HAP-1 (cell line): ENCODE results near the gene THAP7.

Experiments used
- DNase-seq, 2 experiments: peaks; one replicate each; pipeline ENCODE4 v3.0.0-alpha.2; 2016 to 2020; ENCODE audit warnings: low spot score in 2 of 2
- H3K27me3 ChIP-seq: fragments of 250-450 bp; sonication (Bioruptor Pico); 2 replicates; pipeline ENCODE4 v1.5.1; 2020; ENCODE audit warnings: low read depth, mild to moderate bottlenecking, moderate library complexity
- H3K36me3 ChIP-seq: fragments of 250-450 bp; sonication (Bioruptor Pico); replicated peaks from 2 replicates; pipeline ENCODE4 v1.5.1; 2020; ENCODE audit warnings: mild to moderate bottlenecking
- H3K4me1 ChIP-seq: fragments of 250-450 bp; sonication (Bioruptor Pico); 2 replicates; pipeline ENCODE4 v1.5.1; 2020; ENCODE audit warnings: mild to moderate bottlenecking
- H3K4me3 ChIP-seq: fragments of 250-450 bp; sonication (Bioruptor Pico); 2 replicates; pipeline ENCODE4 v1.5.1; 2020; ENCODE audit warnings: mild to moderate bottlenecking, moderate library complexity
- H3K9me3 ChIP-seq: fragments of 250-450 bp; sonication (Bioruptor Pico); 2 replicates; pipeline ENCODE4 v1.5.1; 2020; ENCODE audit warnings: mild to moderate bottlenecking, moderate library complexity
- in situ Hi-C: fragments of 300-500 bp; cut with MboI; formaldehyde crosslinking; loops from 3 replicates; pipeline ENCODE4 v1.14.3; 2020; ENCODE audit warnings: low sequenced_read_pairs, inconsistent platforms, mixed read lengths

Gene THAP7

GRCh38 chr22:20968281-20968977 lies 33.5 kb downstream of the THAP7 start:
- in situ Hi-C loops: loop anchor here (10.0 kb wide), 1 partner anchor 96 kb away; no protein-coding TSS in a partner anchor
- Histone ChIP-seq H3K4me3 (no peak overlapping the region), H3K27me3 (no peaks in the 10 kb centered on the region), H3K9me3 (no peaks in the 10 kb centered on the region), H3K36me3 (no peaks in the 10 kb centered on the region), H3K4me1 (no peaks in the 10 kb centered on the region)
- no peak for DNase-seq

GRCh38 chr22:20967697-20968211 lies 34.2 kb downstream of the THAP7 start:
- Histone ChIP-seq H3K27me3 (no peaks in the 10 kb centered on the region), H3K36me3 (no peaks in the 10 kb centered on the region), H3K4me3 (no peak overlapping the region), H3K9me3 (no peaks in the 10 kb centered on the region), H3K4me1 (no peaks in the 10 kb centered on the region)
- DNase-seq: no peak
- in situ Hi-C loops: loop anchor here (10.0 kb wide), 1 partner anchor 97 kb away; no protein-coding TSS in a partner anchor

DNA sequence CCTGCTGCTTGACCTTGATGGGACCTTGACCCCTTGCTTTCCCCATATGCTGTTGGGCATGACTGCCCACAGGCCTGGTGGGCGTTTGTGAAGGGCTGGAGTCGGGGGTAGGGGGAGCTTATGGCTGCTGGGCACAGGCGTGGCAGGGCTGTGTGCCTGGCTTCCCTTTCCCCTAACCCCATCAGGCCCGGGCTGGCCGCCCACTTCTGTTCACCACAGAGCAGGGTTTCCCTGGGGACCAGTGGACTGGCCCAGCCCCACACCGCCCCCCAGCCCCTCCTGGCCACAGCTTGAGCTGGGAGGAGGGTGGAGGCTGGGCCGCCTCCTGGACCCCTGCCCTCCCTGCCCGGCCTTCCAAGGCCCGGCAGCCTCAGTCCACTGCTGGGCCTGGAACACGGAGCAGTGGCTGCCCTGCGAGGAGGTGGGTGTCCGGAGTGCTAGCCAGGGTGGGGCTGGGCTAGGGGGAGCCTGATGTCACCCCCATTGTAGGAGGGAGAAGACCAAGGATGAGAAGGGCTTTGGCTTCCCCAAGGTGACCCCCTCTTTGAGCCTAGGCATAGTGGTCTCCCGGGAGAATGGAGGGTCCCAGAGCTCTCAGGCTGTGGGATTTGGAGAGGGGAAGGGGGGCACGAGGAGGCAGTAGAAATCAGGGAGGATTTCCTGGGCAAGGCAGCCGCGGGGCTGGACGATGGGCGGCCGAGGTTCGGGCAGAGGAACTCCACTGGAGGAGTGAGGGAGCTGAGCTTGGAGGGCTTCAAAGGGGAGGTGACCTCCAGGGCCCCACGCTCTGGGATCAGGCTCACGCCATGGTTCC lies 34.8 kb downstream of the THAP7 start, which contains the start of gene AIFM3:
AIFM3 (plus strand) TSS at position 373 of the 814 bp plus-strand sequence. CDS start 690 bp downstream, outside the sequence.
- Histone ChIP-seq H3K4me1 (no peaks in the 10 kb centered on the region), H3K4me3 (no peak within 1 kb of the TSS), H3K27me3 (no peaks in the 10 kb centered on the region), H3K36me3 (no peaks in the 10 kb centered on the region), H3K9me3 (no peaks in the 10 kb centered on the region)
- in situ Hi-C loops: loop anchor here (10.0 kb wide), 1 partner anchor 98 kb away; no protein-coding TSS in a partner anchor
- no peak for DNase-seq

DNA sequence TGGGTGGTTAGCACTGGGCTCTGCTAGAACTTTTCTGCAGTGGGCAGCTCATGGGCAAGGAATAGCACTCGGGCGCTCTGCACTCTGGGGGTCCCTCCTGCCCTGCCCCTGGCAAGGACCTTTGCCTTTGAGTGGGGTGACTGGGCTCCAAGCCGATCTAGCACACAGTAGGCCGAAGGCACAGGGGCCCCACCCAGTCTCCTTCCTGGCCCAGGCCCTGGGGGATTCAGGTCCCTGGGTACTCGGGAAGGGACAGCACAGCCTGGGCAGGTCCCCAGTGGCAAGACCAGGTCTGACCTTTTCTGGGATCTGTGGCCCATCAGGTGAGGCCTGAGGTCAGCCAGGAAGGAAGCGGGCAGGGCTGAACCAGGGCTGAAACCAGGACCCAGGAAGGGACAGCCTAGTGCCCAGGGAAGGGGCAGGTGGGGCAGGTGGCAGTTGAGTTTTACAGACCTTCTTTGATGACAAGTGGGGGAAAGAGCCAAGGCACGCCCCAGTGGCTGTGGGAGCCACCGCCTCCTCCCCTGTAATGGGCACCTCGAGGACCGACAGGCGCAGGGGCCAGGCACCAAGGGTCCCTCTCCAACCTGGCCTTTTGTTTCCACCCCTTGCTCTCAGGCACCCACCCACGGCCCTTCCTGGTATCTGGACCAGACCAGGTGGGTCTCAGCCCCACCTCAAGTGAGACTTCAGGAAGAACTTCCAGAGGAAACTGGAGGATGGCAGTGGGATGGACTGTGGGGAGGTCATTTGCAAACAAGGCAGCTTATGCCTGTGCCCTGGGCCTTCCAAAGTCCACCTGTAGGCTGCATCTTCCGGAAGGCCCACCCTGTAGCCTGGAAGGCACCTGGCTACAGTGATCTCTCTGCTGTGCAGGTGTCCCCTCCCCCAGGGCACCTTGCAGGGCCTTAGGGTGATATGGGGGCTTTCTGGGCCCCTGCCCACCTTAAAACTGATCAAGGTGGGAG lies 35.7 kb downstream of the THAP7 start:
- Histone ChIP-seq H3K36me3 (no peaks in the 10 kb centered on the region), H3K27me3 (no peaks in the 10 kb centered on the region), H3K9me3 (no peaks in the 10 kb centered on the region), H3K4me1 (no peaks in the 10 kb centered on the region), H3K4me3 (no peak overlapping the region)
- in situ Hi-C loops: loop anchor here (10.0 kb wide), 1 partner anchor 99 kb away; no protein-coding TSS in a partner anchor
- no peak for DNase-seq

DNA sequence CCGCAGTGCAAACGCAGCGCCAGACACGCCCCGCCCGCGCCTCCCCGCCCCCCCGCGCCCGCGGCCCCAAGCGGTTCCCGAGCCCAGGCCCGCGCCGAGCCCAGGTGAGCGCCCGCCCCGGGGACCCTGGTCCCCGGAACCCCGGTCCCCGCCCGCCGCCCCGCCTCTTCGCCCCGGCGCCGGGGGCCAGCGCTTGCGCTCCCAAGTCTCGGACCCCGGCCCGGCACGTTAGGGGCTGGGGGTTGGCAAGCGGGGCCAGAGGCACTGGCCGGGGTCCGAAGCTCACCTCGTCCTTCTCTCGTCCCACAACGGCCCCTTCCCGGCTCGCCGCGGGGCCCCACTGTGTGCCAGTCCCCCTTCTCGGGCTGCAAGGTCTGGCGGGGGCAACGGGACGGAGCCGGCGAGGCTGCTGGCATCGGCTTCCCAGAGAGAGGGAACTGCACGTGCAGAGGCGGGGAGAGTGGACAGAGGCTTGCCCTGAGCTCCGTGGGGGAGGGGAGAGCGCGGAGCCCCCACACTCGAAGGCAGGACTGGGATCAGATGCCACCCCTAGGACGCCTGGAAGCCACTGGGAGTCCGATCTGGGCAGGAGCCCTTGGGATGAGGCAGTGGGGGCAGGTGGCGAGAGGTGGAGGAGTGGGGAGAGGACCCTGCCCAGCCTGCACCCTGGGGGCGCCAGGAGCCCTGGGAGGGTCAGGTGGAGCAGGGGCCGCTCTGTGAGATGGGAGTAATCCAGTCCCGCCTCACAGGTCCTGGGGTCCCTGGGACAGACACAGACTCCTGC lies 36.6 kb downstream of the THAP7 start:
- in situ Hi-C loops: loop anchor here (10.0 kb wide), 1 partner anchor 100 kb away; no protein-coding TSS in a partner anchor

DNA sequence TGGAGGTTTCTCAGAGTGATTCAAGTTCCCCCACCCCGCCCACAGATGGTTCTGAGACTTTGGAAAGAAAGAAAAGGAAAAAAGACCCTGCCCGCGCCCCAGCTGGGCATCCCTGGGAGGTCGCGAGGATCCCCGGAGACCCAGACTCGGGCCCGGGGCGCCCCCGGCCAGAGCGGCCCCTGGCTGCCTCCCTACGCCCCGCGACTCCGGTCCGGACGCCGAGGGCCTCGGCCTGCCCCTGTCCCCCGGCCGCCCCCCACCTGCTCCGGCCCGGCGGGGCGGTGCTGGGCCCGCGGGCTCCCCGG lies 37.2 kb downstream of the THAP7 start:
- in situ Hi-C loops: loop anchor here (10.0 kb wide), 1 partner anchor 100 kb away; no protein-coding TSS in a partner anchor
- Histone ChIP-seq H3K4me3 (no peak overlapping the region), H3K4me1 (no peaks in the 10 kb centered on the region), H3K9me3 (no peaks in the 10 kb centered on the region), H3K27me3 (no peaks in the 10 kb centered on the region), H3K36me3 (no peaks in the 10 kb centered on the region)
- no peak for DNase-seq

More for the DNA sequence above, 36.6 kb downstream of the THAP7 start:
- Histone ChIP-seq H3K9me3 (no peaks in the 10 kb centered on the region), H3K4me3 (no peak overlapping the region), H3K27me3 (no peaks in the 10 kb centered on the region), H3K4me1 (no peaks in the 10 kb centered on the region), H3K36me3 (no peaks in the 10 kb centered on the region)
- no peak for DNase-seq

DNA sequence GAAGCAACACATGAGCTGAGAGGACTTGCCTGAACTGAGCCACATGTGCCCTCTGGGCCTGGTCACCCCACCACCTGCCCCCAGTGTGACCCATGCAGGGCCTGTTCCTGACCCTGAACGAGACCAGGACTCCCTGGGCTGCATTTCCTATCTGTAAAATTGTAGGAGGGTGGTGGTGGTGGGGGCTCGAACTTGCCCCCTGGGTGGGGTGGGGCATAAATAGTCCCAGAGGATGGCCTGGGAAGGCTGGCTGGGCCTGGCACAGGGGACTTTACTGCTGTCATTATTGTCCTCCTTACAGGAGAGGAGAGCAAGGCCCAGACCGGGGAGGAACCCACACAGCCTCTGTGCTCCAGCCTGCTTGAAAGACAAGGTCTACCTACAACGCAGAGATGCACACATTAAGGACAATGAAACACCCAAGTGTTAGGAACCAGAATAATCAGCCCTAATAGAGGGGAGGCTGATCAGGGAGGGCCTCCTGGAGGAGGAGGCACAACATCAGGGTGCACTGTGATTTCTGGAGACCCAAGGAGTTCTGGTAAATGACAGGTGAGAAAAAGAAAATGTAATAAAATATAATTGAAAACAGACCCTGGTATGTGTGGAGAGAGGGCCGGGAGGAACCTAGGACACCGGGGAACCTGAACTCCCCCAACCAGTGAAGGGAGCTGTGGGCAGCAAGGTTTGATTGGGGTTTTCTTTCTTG lies 37.7 kb downstream of the THAP7 start:
- no peaks in the 10 kb centered on the region for H3K27me3 ChIP-seq

DNA sequence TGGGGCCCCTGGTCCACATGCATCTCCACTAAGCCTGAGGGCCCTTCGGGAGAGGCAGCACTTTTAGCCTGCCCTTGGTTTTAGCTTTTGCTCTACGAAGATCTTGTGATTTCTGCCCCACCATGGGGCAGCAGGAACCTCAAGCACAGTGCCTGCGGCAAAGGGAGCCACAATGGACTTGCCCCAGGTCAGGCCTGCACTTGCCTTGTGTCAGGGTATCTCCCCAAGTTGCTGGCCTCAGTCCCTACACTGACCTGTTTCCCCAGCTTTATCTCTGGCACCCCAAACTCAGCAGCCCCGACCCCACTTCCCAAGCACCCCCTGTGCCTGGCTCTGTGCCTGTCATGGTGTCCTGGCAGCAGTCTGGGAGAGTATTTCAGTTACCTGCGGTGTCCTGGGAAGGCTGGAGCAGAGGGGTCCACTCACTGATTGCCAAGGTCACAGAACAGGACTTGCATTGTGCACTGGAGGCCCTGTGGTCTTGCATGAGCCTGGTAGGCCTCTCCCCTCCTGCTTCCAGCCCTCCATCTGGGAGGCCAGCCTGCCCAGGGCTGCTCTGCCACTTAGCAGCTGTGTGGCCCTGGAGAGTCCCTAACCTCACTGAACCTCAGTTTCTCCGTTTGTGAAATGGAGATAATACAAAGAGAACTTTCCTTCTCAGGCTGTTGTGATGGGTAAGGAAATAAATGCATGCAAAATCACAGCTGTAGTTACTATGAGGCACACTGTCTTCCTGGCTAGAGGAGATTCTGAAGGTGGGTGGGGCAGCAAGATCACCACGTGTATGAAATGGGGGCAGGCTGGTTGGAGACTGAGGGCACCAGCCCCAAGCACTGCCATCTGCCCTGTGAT lies 38.5 kb downstream of the THAP7 start:
- H3K36me3 ChIP-seq: no peaks in the 10 kb centered on the region
- in situ Hi-C loops: loop anchor here (10.0 kb wide), 1 partner anchor 101 kb away; no protein-coding TSS in a partner anchor
- no peaks in the 10 kb centered on the region for H3K27me3 ChIP-seq
- DNase-seq: no peak
- no peaks in the 10 kb centered on the region for H3K9me3 ChIP-seq
- H3K4me1 ChIP-seq: no peaks in the 10 kb centered on the region
- no peak overlapping the region for H3K4me3 ChIP-seq

More for the DNA sequence above, 37.7 kb downstream of the THAP7 start:
- in situ Hi-C loops: loop anchor here (10.0 kb wide), 1 partner anchor 101 kb away; no protein-coding TSS in a partner anchor
- Histone ChIP-seq H3K4me3 (no peak overlapping the region), H3K9me3 (no peaks in the 10 kb centered on the region), H3K36me3 (no peaks in the 10 kb centered on the region), H3K4me1 (no peaks in the 10 kb centered on the region)
- no peak for DNase-seq

GRCh38 chr22:20962491-20962945 lies 39.4 kb downstream of the THAP7 start:
- no peak for DNase-seq
- in situ Hi-C loops: loop anchor here (10.0 kb wide), 1 partner anchor 102 kb away; no protein-coding TSS in a partner anchor
- no peaks in the 10 kb centered on the region for H3K9me3 ChIP-seq
- H3K4me1 ChIP-seq: peaks cover 6% of the 10 kb centered on the region
- H3K4me3 ChIP-seq: no peak overlapping the region
- H3K36me3 ChIP-seq: no peaks in the 10 kb centered on the region
- no peaks in the 10 kb centered on the region for H3K27me3 ChIP-seq

GRCh38 chr22:20960609-20961008 lies 41.3 kb downstream of the THAP7 start:
- H3K9me3 ChIP-seq: no peaks in the 10 kb centered on the region
- H3K27me3 ChIP-seq: no peaks in the 10 kb centered on the region
- no peaks in the 10 kb centered on the region; the same call in 1 of the 2 replicates for H3K36me3 ChIP-seq
- H3K4me1 ChIP-seq: peaks cover 10% of the 10 kb centered on the region
- no peak for DNase-seq
- in situ Hi-C loops: loop anchor here (10.0 kb wide), 1 partner anchor 104 kb away; no protein-coding TSS in a partner anchor
- H3K4me3 ChIP-seq: no peak overlapping the region
